ENCODE results near the gene PCDHGA3.
"Not testable (repeated sequence)": the region's sequence is repeated elsewhere in the genome, so short reads cannot be mapped to it uniquely, and the experiment has no call there.

PCDHGA3 gene

DNA sequence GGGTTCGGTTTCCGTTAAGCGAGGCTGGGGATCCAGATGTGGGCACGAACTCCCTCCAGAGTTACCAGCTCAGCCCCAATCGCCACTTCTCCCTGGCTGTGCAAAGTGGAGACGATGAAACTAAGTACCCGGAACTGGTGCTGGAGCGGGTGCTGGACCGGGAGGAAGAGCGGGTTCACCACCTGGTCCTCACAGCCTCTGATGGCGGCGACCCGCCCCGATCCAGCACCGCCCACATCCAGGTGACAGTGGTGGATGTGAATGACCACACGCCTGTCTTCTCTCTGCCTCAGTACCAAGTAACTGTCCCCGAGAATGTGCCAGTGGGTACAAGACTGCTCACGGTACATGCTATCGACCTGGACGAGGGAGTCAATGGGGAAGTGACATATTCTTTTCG, 39.7 kb downstream of the PCDHGA3 start:
- no peak for DNase-seq

DNA sequence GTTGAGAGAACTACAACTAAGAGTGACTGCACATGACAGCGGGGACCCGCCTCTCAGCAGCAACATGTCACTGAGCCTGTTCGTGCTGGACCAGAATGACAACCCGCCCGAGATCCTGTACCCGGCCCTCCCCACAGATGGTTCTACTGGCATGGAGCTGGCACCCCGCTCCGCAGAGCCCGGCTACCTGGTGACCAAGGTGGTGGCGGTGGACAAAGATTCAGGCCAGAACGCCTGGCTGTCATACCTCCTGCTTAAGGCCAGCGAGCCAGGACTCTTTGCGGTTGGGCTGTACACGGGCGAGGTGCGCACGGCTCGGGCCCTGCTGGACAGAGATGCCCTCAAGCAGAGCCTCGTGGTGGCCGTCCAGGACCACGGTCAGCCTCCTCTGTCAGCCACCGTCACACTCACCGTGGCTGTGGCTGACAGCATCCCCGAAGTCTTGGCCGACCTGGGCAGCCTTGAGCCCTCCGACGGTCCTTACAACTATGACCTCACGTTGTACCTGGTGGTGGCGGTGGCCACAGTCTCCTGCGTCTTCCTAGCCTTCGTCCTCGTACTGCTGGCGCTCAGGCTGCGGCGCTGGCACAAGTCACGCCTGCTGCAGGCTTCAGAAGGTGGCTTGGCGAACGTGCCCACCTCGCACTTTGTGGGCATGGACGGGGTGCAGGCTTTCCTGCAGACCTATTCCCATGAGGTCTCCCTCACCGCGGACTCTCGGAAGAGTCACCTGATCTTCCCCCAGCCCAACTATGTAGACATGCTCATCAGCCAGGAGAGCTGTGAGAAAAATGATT, 41.0 kb downstream of the PCDHGA3 start:
- DNase-seq: no peak

DNA sequence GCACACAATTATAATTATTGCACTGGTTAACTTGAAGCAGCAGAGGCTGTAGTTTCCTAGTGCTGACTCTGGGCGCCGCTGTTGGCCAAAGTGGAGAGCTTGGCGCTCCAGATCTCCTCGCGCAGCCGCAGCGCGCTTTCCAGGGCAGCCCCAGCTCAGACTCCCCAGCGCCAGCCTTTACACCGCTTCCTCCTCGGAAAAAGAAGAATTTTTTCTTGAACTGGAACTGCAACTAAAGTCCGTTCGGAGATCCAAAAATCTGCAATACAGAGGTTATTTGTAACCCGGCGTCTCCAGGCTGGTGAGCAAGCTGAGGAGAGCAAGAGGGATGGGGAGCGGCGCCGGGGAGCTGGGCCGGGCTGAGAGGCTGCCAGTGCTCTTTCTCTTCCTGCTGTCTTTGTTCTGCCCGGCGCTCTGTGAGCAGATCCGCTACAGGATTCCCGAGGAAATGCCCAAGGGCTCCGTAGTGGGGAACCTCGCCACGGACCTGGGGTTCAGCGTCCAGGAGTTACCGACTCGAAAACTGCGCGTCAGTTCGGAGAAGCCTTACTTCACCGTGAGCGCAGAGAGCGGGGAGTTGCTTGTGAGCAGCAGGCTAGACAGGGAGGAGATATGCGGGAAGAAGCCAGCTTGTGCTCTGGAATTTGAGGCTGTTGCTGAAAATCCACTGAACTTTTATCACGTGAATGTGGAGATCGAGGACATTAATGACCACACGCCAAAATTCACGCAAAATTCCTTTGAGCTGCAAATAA, 44.1 kb downstream of the PCDHGA3 start, which contains the start of gene PCDHGB4:
TSS of gene PCDHGB4 (plus strand) at position 142 of the 755 bp plus-strand sequence. CDS start at position 329, 187 bp downstream.
- not testable (repeated sequence) for DNase-seq

DNA sequence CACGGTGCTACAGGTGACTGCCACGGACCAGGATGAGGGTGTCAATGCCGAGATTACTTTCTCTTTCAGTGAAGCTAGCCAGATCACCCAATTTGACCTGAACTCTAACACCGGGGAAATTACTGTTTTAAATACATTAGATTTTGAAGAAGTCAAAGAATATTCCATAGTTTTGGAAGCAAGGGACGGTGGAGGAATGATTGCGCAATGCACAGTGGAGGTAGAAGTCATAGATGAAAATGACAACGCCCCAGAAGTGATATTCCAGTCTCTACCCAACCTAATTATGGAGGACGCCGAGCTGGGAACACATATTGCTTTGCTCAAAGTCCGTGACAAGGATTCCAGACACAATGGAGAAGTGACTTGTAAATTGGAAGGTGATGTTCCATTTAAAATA, 45.0 kb downstream of the PCDHGA3 start:
- DNase-seq: no peak

DNA sequence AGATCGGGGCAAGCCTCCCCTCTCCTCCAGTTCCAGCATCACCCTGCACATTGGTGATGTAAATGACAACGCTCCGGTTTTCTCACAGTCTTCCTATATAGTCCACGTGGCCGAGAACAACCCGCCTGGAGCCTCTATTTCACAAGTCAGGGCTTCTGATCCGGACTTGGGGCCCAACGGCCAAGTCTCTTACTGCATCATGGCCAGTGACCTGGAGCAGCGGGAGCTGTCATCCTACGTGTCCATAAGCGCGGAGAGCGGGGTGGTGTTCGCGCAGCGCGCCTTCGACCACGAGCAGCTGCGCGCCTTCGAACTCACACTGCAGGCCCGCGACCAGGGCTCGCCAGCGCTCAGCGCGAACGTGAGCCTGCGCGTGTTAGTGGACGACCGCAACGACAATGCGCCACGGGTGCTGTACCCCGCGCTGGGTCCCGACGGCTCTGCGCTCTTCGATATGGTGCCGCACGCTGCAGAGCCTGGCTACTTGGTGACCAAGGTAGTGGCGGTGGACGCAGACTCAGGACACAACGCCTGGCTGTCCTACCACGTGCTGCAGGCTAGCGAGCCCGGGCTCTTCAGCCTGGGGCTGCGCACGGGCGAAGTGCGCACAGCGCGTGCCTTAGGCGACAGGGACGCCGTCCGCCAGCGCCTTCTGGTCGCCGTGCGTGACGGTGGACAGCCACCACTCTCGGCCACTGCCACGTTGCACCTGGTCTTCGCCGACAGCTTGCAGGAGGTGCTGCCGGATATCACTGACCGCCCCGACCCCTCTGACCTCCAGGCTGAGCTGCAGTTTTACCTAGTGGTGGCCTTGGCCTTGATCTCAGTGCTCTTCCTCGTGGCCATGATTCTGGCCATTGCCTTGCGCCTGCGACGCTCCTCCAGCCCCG, 45.8 kb downstream of the PCDHGA3 start:
- no peak for DNase-seq

DNA sequence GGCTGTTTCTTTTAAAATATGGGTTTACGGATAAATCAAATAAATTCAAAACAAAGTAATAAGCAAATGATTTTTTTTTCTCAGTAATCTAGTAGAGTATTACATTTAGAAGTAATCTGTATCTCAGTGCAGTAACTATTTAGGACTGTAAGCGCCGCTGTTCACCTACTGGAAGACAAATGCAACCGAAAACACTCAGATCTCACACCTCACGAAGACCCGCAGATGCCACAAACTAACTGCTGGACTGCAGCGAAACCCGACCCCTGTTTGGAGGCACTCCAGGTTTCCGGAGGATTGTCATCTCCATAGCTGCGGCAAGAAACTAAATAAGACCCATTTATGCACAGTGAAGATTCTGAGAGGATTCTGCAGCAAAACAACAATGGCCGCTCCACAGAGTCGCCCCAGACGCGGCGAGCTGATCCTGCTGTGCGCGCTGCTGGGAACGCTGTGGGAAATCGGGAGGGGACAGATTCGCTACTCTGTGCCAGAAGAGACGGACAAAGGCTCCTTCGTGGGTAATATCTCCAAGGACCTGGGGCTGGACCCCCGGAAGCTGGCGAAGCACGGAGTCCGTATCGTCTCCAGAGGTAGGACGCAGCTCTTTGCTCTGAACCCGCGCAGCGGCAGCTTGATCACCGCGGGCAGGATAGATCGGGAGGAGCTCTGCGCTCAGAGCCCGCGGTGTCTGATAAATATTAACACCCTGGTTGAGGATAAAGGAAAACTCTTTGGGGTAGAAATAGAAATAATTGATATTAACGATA, 49.0 kb downstream of the PCDHGA3 start, which contains the start of gene PCDHGA8:
TSS of gene PCDHGA8 (plus strand) at position 205 of the 770 bp plus-strand sequence. CDS start at position 386, 181 bp downstream.
- DNase-seq: no peak

DNA sequence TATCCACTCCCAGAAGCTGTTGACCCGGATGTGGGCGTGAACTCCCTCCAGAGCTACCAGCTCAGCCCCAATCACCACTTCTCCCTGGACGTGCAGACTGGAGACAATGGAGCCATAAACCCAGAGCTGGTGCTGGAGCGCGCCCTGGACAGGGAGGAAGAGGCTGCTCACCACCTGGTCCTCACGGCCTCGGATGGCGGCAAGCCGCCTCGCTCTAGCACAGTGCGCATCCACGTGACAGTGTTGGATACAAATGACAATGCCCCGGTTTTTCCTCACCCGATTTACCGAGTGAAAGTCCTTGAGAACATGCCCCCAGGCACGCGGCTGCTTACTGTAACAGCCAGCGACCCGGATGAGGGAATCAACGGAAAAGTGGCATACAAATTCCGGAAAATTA, 49.6 kb downstream of the PCDHGA3 start:
- DNase-seq: no peak

DNA sequence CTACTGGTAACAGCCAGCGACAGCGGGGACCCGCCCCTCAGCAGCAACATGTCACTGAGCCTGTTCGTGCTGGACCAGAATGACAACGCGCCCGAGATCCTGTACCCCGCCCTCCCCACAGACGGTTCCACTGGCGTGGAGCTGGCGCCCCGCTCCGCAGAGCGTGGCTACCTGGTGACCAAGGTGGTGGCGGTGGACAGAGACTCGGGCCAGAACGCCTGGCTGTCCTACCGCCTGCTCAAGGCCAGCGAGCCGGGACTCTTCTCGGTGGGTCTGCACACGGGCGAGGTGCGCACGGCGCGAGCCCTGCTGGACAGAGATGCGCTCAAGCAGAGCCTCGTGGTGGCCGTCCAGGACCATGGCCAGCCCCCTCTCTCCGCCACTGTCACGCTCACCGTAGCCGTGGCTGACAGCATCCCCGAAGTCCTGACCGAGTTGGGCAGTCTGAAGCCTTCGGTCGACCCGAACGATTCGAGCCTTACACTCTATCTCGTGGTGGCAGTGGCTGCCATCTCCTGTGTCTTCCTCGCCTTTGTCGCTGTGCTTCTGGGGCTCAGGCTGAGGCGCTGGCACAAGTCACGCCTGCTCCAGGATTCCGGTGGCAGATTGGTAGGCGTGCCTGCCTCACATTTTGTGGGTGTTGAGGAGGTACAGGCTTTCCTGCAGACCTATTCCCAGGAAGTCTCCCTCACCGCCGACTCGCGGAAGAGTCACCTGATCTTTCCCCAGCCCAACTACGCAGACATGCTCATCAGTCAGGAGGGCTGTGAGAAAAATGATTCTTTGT, 51.0 kb downstream of the PCDHGA3 start:
- DNase-seq: not testable (repeated sequence)

All from activated effector memory CD4-positive, alpha-beta T cell treated with Interleukin-2 at 50 U/mL for 16 hours (primary cell).